Esophagus muscularis mucosa (tissue), 4 donors: ENCODE measurements around the gene PRELID3B. TPM values are rescaled to one million over a fixed set of nuclear protein-coding genes. Genes with fewer than 3 reads are reported as not detected.

Experiments used
- DNase-seq: peaks from one replicate; pipeline ENCODE4 v3.0.0-alpha.2; 2017; ENCODE audit errors: extremely low spot score
- H3K27ac ChIP-seq, 4 donors: fragments of 200-600 bp; sonication (generic); replicated peaks in 1 of 4; 1 replicate in 3 of 4; 2 replicates in 1 of 4; pipeline ENCODE4 v1.5.1; 2016 to 2019; ENCODE audit warnings: mild to moderate bottlenecking in 1 of 4
- H3K27me3 ChIP-seq, 4 donors: fragments of 200-600 bp; sonication (generic); one replicate each; pipeline versions ENCODE4 v1.5.1 to v1.6.0; 2016 to 2019
- H3K36me3 ChIP-seq, 4 donors: fragments of 200-600 bp; sonication (generic); one replicate each; pipeline ENCODE4 v1.5.1; 2016 to 2019
- H3K4me1 ChIP-seq, 4 donors: fragments of 200-600 bp; sonication (generic); one replicate each; pipeline ENCODE4 v1.5.1; 2016 to 2019
- H3K4me3 ChIP-seq, 4 donors: fragments of 200-600 bp; sonication (generic); 1 replicate in 2 of 4; 2 replicates in 2 of 4; pipeline ENCODE4 v1.5.1; 2016 to 2019; ENCODE audit warnings: mild to moderate bottlenecking in 4 of 4, moderate library complexity in 1 of 4
- H3K9me3 ChIP-seq, 4 donors: fragments of 200-600 bp; sonication (generic); 1 replicate in 3 of 4; 2 replicates in 1 of 4; pipeline ENCODE4 v1.5.1; 2016 to 2019
- CTCF ChIP-seq, 3 experiments: fragments of 200-600 bp in 2 of 3; fragments of 450-650 bp in 1 of 3; sonication (generic) in 2 of 3; IDR thresholded peaks; one replicate each; pipeline ENCODE4 v1.5.1; 2017 to 2019; ENCODE audit warnings: antibody characterized with exemption in 3 of 3, mild to moderate bottlenecking in 2 of 3, moderate library complexity in 1 of 3
- EP300 ChIP-seq: sonication (generic); formaldehyde crosslinking; IDR thresholded peaks from one replicate; pipeline ENCODE4 v1.6.1; 2017; ENCODE audit warnings: antibody characterized with exemption
- POLR2A ChIP-seq: fragments of 450-650 bp; IDR thresholded peaks from one replicate; pipeline ENCODE4 v1.6.1; 2017; ENCODE audit warnings: antibody characterized with exemption, moderate library complexity, mild to moderate bottlenecking, low read depth
- POLR2AphosphoS5 ChIP-seq, 2 donors: sonication (generic); formaldehyde crosslinking; IDR thresholded peaks; one replicate each; pipeline ENCODE4 v1.6.1; 2017; ENCODE audit warnings: antibody characterized with exemption in 2 of 2
- WGBS: methylation state at CpG from one replicate; pipeline ENCODE4 v1.1.5; 2018; 5-methylcytosine and 5-hydroxymethylcytosine counted together
- intact Hi-C: fragments of 100-400 bp; cut with DNase I; formaldehyde crosslinking; loops from one replicate; pipeline ENCODE4 v1.15.1; 2023
- total RNA-seq, 4 donors: library from RNA; depleted of rRNA; stranded (reverse); fragments of >200 nt; gene quantifications; one replicate each; pipeline versions ENCODE4 v1.1.0 to v1.2.1, GENCODE V29; 2016

PRELID3B gene
- total RNA-seq, 4 donors from 2014 or later = 32.0 to 48.4 (median 36.6) TPM

- Histone ChIP-seq H3K4me1 (no peaks in the 10 kb centered on the region), H3K4me3 (no peak overlapping the region), H3K27me3 (peaks cover 0 to 44% (median 0%) of the 10 kb centered on the region in 4 donors), H3K36me3 (no peaks in the 10 kb centered on the region), H3K9me3 (no peaks in the 10 kb centered on the region), H3K27ac (no peak overlapping the region)
- 77% methylated on average over 4 of the region's 4 CpGs for WGBS
- no peak for TF ChIP-seq POLR2A
- no peak for TF ChIP-seq POLR2AphosphoS5 (IDR thresholded peaks at IDR 0.05)
- no peak for TF ChIP-seq CTCF (IDR thresholded peaks at IDR 0.05)
- no peak for TF ChIP-seq EP300
- intact Hi-C loops = no loop called here
- DNase-seq = no peak
Observed at GRCh38 chr20:59075934-59076508, 33.4 kb upstream of the PRELID3B start.

GRCh38 chr20:59074456-59074855 lies 31.9 kb upstream of the PRELID3B start:
- 37% methylated on average over 3 of the region's 3 CpGs for WGBS
- TF ChIP-seq EP300 (no peak), POLR2A (no peak), POLR2AphosphoS5 (IDR thresholded peaks at IDR 0.05) (no peak), CTCF (IDR thresholded peaks at IDR 0.05) (no peak)
- H3K9me3 ChIP-seq = no peaks in the 10 kb centered on the region

GRCh38 chr20:59073582-59073981 lies 31.0 kb upstream of the PRELID3B start:
- no peaks in the 10 kb centered on the region for H3K36me3 ChIP-seq
- DNase-seq = no peak
- 85% methylated on average over 1 of the region's 1 CpG for WGBS
- peaks cover 0 to 31% (median 0%) of the 10 kb centered on the region in 4 donors for H3K27me3 ChIP-seq
- no peak overlapping the region for H3K4me3 ChIP-seq
- TF ChIP-seq EP300 = no peak
- no peak for TF ChIP-seq POLR2A
- no peak for TF ChIP-seq CTCF (IDR thresholded peaks at IDR 0.05)
- no peak for TF ChIP-seq POLR2AphosphoS5 (IDR thresholded peaks at IDR 0.05)
- no peak overlapping the region for H3K27ac ChIP-seq
- no peaks in the 10 kb centered on the region for H3K4me1 ChIP-seq
- intact Hi-C loops = no loop called here
- no peaks in the 10 kb centered on the region for H3K9me3 ChIP-seq

More at GRCh38 chr20:59074456-59074855, 31.9 kb upstream of the PRELID3B start:
- Histone ChIP-seq H3K27ac (no peak overlapping the region), H3K27me3 (peaks cover 0 to 39% (median 0%) of the 10 kb centered on the region in 4 donors), H3K4me3 (no peak overlapping the region), H3K36me3 (no peaks in the 10 kb centered on the region), H3K4me1 (no peaks in the 10 kb centered on the region)
- intact Hi-C loops = no loop called here
- DNase-seq = no peak

- no peak for TF ChIP-seq EP300
- TF ChIP-seq POLR2A = no peak
Observed at GRCh38 chr20:59071216-59071615, 28.6 kb upstream of the PRELID3B start.

GRCh38 chr20:59069026-59069425 lies 26.4 kb upstream of the PRELID3B start:
- no peaks in the 10 kb centered on the region for H3K9me3 ChIP-seq

More at GRCh38 chr20:59071216-59071615, 28.6 kb upstream of the PRELID3B start:
- H3K9me3 ChIP-seq = no peaks in the 10 kb centered on the region
- DNase-seq = no peak
- no peak overlapping the region for H3K27ac ChIP-seq
- H3K36me3 ChIP-seq = no peaks in the 10 kb centered on the region
- H3K4me1 ChIP-seq = no peaks in the 10 kb centered on the region
- H3K27me3 ChIP-seq = peaks cover 0 to 19% (median 0%) of the 10 kb centered on the region in 4 donors
- 88% methylated on average over 1 of the region's 1 CpG for WGBS
- intact Hi-C loops = no loop called here
- H3K4me3 ChIP-seq = no peak overlapping the region

More at GRCh38 chr20:59069026-59069425, 26.4 kb upstream of the PRELID3B start:
- DNase-seq = no peak
- WGBS = 39% methylated on average over 2 of the region's 2 CpGs
- no peaks in the 10 kb centered on the region for H3K36me3 ChIP-seq
- no peak overlapping the region for H3K27ac ChIP-seq
- TF ChIP-seq POLR2AphosphoS5 (IDR thresholded peaks at IDR 0.05) = no peak
- no peak for TF ChIP-seq POLR2A
- no peak for TF ChIP-seq CTCF (IDR thresholded peaks at IDR 0.05)
- TF ChIP-seq EP300 = no peak
- H3K4me1 ChIP-seq = peaks cover 2 to 6% (median 5%) of the 10 kb centered on the region in 4 donors
- no peak overlapping the region for H3K4me3 ChIP-seq
- peaks cover 0 to 8% (median 0%) of the 10 kb centered on the region in 4 donors for H3K27me3 ChIP-seq
- intact Hi-C loops = no loop called here
